ENCODE results near the gene MRPL54. TPM values are rescaled to one million over a fixed set of nuclear protein-coding genes. Genes with fewer than 3 reads are reported as not detected.

MRPL54 gene
- polyA plus RNA-seq, 1 donor from 2014 or later, result 74.7 TPM

- H4K20me1 ChIP-seq (ENCODE audit: insufficient read depth), result no peaks in the 10 kb centered on the region
- H3K27me3 ChIP-seq (ENCODE audit: insufficient read depth, low read depth, low read length), result peaks cover 14% of the 10 kb centered on the region
- H3K9me2 ChIP-seq (ENCODE audit: insufficient read depth, low read length), result no peaks in the 10 kb centered on the region
- H3K27ac ChIP-seq (ENCODE audit: low read length), result no peak overlapping the region
- no peaks in the 10 kb centered on the region for H3K79me2 ChIP-seq (replicated peaks; ENCODE audit: insufficient read depth, low read length)
- no peak for TF ChIP-seq POLR2AphosphoS5 (IDR thresholded peaks at IDR 0.05)
- TF ChIP-seq EP300 (conservative IDR thresholded peaks at IDR 0.05; ENCODE audit: poor library complexity, severe bottlenecking), result no peak
- TF ChIP-seq RAD21 (conservative IDR thresholded peaks at IDR 0.05), result no peak
- TF ChIP-seq, protein P1, sequence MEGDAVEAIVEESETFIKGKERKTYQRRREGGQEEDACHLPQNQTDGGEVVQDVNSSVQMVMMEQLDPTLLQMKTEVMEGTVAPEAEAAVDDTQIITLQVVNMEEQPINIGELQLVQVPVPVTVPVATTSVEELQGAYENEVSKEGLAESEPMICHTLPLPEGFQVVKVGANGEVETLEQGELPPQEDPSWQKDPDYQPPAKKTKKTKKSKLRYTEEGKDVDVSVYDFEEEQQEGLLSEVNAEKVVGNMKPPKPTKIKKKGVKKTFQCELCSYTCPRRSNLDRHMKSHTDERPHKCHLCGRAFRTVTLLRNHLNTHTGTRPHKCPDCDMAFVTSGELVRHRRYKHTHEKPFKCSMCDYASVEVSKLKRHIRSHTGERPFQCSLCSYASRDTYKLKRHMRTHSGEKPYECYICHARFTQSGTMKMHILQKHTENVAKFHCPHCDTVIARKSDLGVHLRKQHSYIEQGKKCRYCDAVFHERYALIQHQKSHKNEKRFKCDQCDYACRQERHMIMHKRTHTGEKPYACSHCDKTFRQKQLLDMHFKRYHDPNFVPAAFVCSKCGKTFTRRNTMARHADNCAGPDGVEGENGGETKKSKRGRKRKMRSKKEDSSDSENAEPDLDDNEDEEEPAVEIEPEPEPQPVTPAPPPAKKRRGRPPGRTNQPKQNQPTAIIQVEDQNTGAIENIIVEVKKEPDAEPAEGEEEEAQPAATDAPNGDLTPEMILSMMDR (IDR thresholded peaks at IDR 0.05; ENCODE audit: poor library complexity, severe bottlenecking), result no peak
- no peak for TF ChIP-seq TAF1 (IDR thresholded peaks at IDR 0.05; ENCODE audit: low read depth)
- TF ChIP-seq, protein P2, sequence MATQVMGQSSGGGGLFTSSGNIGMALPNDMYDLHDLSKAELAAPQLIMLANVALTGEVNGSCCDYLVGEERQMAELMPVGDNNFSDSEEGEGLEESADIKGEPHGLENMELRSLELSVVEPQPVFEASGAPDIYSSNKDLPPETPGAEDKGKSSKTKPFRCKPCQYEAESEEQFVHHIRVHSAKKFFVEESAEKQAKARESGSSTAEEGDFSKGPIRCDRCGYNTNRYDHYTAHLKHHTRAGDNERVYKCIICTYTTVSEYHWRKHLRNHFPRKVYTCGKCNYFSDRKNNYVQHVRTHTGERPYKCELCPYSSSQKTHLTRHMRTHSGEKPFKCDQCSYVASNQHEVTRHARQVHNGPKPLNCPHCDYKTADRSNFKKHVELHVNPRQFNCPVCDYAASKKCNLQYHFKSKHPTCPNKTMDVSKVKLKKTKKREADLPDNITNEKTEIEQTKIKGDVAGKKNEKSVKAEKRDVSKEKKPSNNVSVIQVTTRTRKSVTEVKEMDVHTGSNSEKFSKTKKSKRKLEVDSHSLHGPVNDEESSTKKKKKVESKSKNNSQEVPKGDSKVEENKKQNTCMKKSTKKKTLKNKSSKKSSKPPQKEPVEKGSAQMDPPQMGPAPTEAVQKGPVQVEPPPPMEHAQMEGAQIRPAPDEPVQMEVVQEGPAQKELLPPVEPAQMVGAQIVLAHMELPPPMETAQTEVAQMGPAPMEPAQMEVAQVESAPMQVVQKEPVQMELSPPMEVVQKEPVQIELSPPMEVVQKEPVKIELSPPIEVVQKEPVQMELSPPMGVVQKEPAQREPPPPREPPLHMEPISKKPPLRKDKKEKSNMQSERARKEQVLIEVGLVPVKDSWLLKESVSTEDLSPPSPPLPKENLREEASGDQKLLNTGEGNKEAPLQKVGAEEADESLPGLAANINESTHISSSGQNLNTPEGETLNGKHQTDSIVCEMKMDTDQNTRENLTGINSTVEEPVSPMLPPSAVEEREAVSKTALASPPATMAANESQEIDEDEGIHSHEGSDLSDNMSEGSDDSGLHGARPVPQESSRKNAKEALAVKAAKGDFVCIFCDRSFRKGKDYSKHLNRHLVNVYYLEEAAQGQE (IDR thresholded peaks at IDR 0.05; ENCODE audit: borderline replicate concordance), result no peak
- TF ChIP-seq SMC3 (conservative IDR thresholded peaks at IDR 0.05; ENCODE audit: poor library complexity), result no peak
- TF ChIP-seq EZH2 (IDR thresholded peaks at IDR 0.05; ENCODE audit: borderline replicate concordance, insufficient read depth, low read length, poor library complexity, severe bottlenecking), result no peak
- TF ChIP-seq MXI1 (conservative IDR thresholded peaks at IDR 0.05; ENCODE audit: poor library complexity, severe bottlenecking), result no peak
- no peaks in the 10 kb centered on the region for H3F3A ChIP-seq (ENCODE audit: insufficient read depth, low read length, poor library complexity, severe bottlenecking)
- H3K36me3 ChIP-seq (ENCODE audit: insufficient read depth, low read length), result no peaks in the 10 kb centered on the region
- no peak overlapping the region for H2AFZ ChIP-seq (ENCODE audit: low read depth, low read length)
- no peaks in the 10 kb centered on the region for H3K9me3 ChIP-seq (ENCODE audit: low read length)
- H3K4me3 ChIP-seq (ENCODE audit: low read length), result no peak overlapping the region
- H3K9ac ChIP-seq (ENCODE audit: low read length), result no peak overlapping the region
- no peak overlapping the region for H3K4me2 ChIP-seq (ENCODE audit: low read length)
Measured at GRCh38 chr19:3723883-3724282, 38.6 kb upstream of the MRPL54 start.

DNA sequence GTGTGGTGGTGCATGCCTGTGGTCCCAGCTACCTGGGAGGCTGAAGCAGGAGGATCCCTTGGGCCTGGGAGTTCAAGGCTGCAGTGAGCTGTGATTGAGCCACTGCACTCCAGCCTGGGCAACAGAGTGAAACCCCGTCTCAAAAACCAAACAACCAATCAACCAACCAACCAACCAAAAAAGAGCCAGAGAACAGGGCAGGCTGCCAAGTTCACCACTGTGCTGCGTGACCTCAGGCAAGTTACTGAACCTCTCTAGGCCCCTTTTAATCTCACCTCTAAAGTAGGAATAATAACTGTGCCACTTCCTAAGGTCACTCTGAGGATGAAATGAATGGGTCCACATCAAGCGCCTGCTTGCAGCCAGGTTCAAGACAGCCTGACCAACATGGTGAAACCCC is 37.4 kb upstream of the MRPL54 start:
- Histone ChIP-seq H3K9ac (ENCODE audit: low read length) (no peak overlapping the region), H3K27me3 (ENCODE audit: insufficient read depth, low read depth, low read length) (peaks cover 14% of the 10 kb centered on the region), H3K79me2 (replicated peaks; ENCODE audit: insufficient read depth, low read length) (no peaks in the 10 kb centered on the region), H2AFZ (ENCODE audit: low read depth, low read length) (no peak overlapping the region), H3K4me3 (ENCODE audit: low read length) (no peak overlapping the region), H3K27ac (ENCODE audit: low read length) (no peak overlapping the region), H3K36me3 (ENCODE audit: insufficient read depth, low read length) (no peaks in the 10 kb centered on the region), H3K9me2 (ENCODE audit: insufficient read depth, low read length) (no peaks in the 10 kb centered on the region), H3K9me3 (ENCODE audit: low read length) (no peaks in the 10 kb centered on the region), H3K4me2 (ENCODE audit: low read length) (no peak overlapping the region), H4K20me1 (ENCODE audit: insufficient read depth) (no peaks in the 10 kb centered on the region), H3F3A (ENCODE audit: insufficient read depth, low read length, poor library complexity, severe bottlenecking) (no peaks in the 10 kb centered on the region)
- TF ChIP-seq TAF1 (IDR thresholded peaks at IDR 0.05; ENCODE audit: low read depth) (no peak), POLR2AphosphoS5 (IDR thresholded peaks at IDR 0.05) (no peak), SMC3 (conservative IDR thresholded peaks at IDR 0.05; ENCODE audit: poor library complexity) (no peak), EZH2 (IDR thresholded peaks at IDR 0.05; ENCODE audit: borderline replicate concordance, insufficient read depth, low read length, poor library complexity, severe bottlenecking) (no peak), MXI1 (conservative IDR thresholded peaks at IDR 0.05; ENCODE audit: poor library complexity, severe bottlenecking) (no peak), EP300 (conservative IDR thresholded peaks at IDR 0.05; ENCODE audit: poor library complexity, severe bottlenecking) (no peak), RAD21 (conservative IDR thresholded peaks at IDR 0.05) (no peak)
- TF ChIP-seq, protein P1 (IDR thresholded peaks at IDR 0.05; ENCODE audit: poor library complexity, severe bottlenecking), result no peak
- TF ChIP-seq, protein P2 (IDR thresholded peaks at IDR 0.05; ENCODE audit: borderline replicate concordance), result no peak

All from neural cell (in vitro differentiated cells).